ENCODE measurements around the gene RNF213.
"Not testable (repeated sequence)": the region's sequence is repeated elsewhere in the genome, so short reads cannot be mapped to it uniquely, and the experiment has no call there.

RNF213 gene

GRCh38 chr17:80396157-80397033, 135.7 kb downstream of the RNF213 start:
- DNase-seq (ENCODE audit: low read depth, low spot score): no peak
- in situ Hi-C loops (cut with HindIII; ENCODE audit: low sequenced_read_pairs): no loop called here
- TF ChIP-seq CTCF (IDR thresholded peaks at IDR 0.05; ENCODE audit: low read depth, low read length): no peak
- H3K4me3 ChIP-seq (ENCODE audit: low read depth, low read length): no peak overlapping the region

GRCh38 chr17:80397034-80397387, 136.4 kb downstream of the RNF213 start:
- no peak for DNase-seq (ENCODE audit: low read depth, low spot score)
- no peak for TF ChIP-seq CTCF (IDR thresholded peaks at IDR 0.05; ENCODE audit: low read depth, low read length)
- in situ Hi-C loops (cut with HindIII; ENCODE audit: low sequenced_read_pairs): no loop called here
- H3K4me3 ChIP-seq (ENCODE audit: low read depth, low read length): no peak overlapping the region

GRCh38 chr17:80397686-80398085, 137.0 kb downstream of the RNF213 start:
- H3K4me3 ChIP-seq (ENCODE audit: low read depth, low read length): no peak overlapping the region
- no peak for TF ChIP-seq CTCF (IDR thresholded peaks at IDR 0.05; ENCODE audit: low read depth, low read length)
- in situ Hi-C loops (cut with HindIII; ENCODE audit: low sequenced_read_pairs): no loop called here
- DNase-seq (ENCODE audit: low read depth, low spot score): no peak

- in situ Hi-C loops (cut with HindIII; ENCODE audit: low sequenced_read_pairs); DNase-seq (ENCODE audit: low read depth, low spot score); H3K4me3 ChIP-seq (ENCODE audit: low read depth, low read length): not testable (repeated sequence)
Observed at GRCh38 chr17:80401086-80401485, 140.4 kb downstream of the RNF213 start.

- in situ Hi-C loops (cut with HindIII; ENCODE audit: low sequenced_read_pairs); DNase-seq (ENCODE audit: low read depth, low spot score): not testable (repeated sequence)
Observed at GRCh38 chr17:80402102-80402501, 141.4 kb downstream of the RNF213 start.

GRCh38 chr17:80402959-80403358, 142.3 kb downstream of the RNF213 start:
- no peak for DNase-seq (ENCODE audit: low read depth, low spot score)
- TF ChIP-seq CTCF (IDR thresholded peaks at IDR 0.05; ENCODE audit: low read depth, low read length): no peak
- in situ Hi-C loops (cut with HindIII; ENCODE audit: low sequenced_read_pairs): no loop called here
- no peak overlapping the region for H3K4me3 ChIP-seq (ENCODE audit: low read depth, low read length)

More at GRCh38 chr17:80402102-80402501, 141.4 kb downstream of the RNF213 start:
- H3K4me3 ChIP-seq (ENCODE audit: low read depth, low read length): not testable (repeated sequence)

GRCh38 chr17:80406146-80406545, 145.5 kb downstream of the RNF213 start:
- no peak for DNase-seq (ENCODE audit: low read depth, low spot score)
- no peak for TF ChIP-seq CTCF (IDR thresholded peaks at IDR 0.05; ENCODE audit: low read depth, low read length)
- no peak overlapping the region for H3K4me3 ChIP-seq (ENCODE audit: low read depth, low read length)
- in situ Hi-C loops (cut with HindIII; ENCODE audit: low sequenced_read_pairs): no loop called here

- in situ Hi-C loops (cut with HindIII; ENCODE audit: low sequenced_read_pairs); DNase-seq (ENCODE audit: low read depth, low spot score); H3K4me3 ChIP-seq (ENCODE audit: low read depth, low read length): not testable (repeated sequence)
Observed at GRCh38 chr17:80407917-80408316, 147.3 kb downstream of the RNF213 start.

Measured in astrocyte of the spinal cord (primary cell).